HG03432 (cell line): Measurements from ENCODE around the gene CCDC90B.
"Not testable (repeated sequence)": the region's sequence is repeated elsewhere in the genome, so short reads cannot be mapped to it uniquely, and the experiment has no call there.

ENCODE experiments used
- ATAC-seq: cut with Tn5 transposase; IDR thresholded peaks from one replicate; pipeline ENCODE4 v1.9.1; 2021; ENCODE audit warnings: mild to moderate bottlenecking, moderate library complexity; ENCODE audit not compliant: unreplicated experiment

Gene CCDC90B

GRCh38 chr11:83292709-83293456, 6.7 kb upstream of the CCDC90B start:
- ATAC-seq: peak; percentile 70

GRCh38 chr11:83287631-83288030, 1.5 kb upstream of the CCDC90B start:
- ATAC-seq: no peak

GRCh38 chr11:83285151-83285770, 906 bp downstream of the CCDC90B start:
- ATAC-seq: peak; percentile 56

DNA sequence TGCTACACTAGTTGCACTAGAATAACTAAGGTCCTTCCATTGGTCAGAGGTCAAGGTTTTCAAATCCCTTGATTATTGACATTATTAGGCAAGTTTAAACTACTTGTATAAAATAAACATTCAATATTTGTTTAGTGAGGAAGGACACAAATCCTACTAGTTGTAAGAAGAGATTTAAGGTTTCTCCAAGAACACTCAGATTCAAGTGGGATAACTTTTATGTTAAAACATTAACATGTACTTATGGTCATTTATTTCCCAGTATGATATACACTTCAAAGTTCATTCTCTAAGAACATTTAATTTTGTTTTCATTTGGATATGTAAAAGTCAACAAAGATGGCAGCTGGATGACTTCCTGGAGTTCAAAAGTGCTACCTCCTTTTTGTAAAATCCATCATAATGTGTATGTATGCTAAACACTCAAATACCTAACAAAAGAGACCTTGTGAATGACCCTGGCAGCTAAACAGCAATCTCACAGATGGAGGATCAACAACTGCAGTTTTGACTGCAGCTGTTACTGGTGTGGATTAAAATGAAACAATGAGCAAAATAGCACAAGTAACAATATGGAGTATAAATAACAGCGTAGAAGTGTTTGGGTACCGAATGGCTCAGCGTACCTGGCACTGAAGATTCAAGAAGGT, 1.5 kb downstream of the CCDC90B start:
- ATAC-seq: no peak

DNA sequence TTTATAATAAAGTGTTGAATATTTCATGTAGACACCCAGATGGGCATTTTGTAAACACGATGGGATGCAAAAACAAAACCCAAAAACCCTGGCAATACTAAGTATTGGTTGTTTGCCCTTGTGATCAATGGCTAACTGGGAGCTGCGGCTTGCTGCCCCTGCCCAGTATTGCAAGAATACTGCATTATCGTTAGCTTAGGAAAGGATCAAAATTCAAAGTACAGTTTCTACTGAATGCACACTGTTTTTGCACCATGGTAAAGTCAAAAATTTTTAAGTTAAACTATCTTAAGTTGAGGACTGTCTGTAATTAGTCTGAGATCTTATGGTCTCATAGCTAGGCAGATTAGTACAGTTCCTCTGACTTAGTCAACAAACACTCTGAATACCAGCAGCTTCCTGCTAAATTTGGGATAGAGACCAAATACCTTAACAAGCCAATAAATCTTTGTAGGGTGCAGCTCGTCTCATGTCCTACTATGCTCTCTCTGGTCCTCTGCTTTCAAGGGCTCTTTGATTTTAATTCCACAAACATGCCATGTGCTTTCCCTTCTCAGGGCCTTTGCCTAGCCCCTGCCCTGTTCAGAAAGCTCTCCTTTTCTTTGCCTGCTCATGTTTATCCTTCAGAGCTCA, 4.0 kb downstream of the CCDC90B start:
- ATAC-seq: no peak

DNA sequence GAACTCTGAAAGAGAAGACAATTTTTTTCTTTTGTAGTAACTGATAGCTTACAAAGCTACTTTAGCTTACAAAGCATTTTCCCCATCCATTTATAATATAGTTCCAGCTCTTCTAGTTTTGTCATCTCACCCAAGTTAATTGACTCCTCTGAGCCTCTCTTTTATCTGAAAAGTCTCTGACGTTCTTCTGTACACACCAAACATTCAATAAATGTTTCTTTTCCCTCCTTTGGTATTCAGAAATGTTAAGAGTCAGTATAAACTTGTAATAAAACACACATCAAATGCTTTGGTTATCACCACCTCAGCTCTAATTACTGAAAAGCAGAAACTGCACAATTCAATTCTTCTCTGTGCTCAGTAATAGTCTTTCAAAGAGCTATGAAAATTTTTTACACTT, 5.9 kb downstream of the CCDC90B start:
- no peak for ATAC-seq

- ATAC-seq: no peak
Measured at GRCh38 chr11:83278351-83278750, 7.8 kb downstream of the CCDC90B start.

GRCh38 chr11:83275888-83276641, 10.1 kb downstream of the CCDC90B start:
- ATAC-seq: no peak

DNA sequence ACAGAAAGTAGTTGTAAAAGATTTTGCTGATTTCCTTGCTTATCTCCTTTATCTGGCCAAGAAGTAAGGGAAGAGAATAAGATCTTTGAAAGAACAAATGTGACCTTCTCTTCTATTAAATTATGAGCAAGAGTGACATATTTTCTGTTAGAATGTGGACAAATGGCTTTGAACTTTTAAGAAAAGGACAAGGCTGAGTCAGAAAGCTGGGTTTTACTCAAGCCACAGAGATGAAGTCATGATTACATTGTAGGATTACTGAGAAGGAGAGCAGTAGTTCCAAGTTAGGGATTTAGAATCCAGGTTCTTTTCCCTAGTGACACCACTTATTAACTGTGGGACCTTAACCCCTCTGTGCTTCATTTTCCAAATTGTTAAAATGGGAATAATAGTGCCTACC, 13.5 kb downstream of the CCDC90B start:
- ATAC-seq: no peak

- not testable (repeated sequence) for ATAC-seq
Measured at GRCh38 chr11:83271734-83272133, 14.4 kb downstream of the CCDC90B start.

DNA sequence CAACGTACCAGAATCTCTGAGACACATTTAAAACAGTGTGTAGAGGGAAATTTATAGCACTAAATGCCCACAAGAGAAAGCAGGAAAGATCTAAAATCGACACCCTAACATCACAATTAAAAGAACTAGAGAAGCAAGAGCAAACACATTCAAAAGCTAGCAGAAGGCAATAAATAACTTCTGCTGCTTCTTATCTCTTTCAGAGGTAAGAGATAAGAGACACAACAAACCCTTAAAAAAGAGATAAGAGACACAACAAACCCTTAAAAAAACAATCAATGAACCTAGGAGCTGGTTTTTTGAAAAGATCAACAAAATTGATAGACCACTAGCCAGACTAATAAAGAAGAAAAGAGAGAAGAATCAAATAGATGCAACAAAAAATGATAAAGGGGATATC, 17.1 kb downstream of the CCDC90B start:
- ATAC-seq: not testable (repeated sequence)

DNA sequence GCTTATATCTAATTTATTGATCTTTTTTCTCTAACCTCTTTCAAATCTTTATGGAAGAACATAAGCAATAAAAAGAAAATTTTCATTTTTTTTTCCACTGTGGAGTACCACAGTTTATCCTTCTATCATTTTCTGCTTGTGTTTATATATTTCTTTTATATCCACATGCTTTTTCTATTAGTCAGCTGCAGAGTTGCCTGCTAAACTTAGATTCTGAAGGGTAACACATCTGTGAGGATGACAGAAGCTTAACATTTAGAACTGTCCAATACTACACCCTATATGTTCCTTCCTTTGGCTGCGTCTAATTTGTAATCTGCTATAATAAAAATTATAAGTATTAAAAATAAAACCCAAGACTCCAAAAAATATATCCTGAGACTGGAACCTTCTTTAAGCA, 20.8 kb downstream of the CCDC90B start:
- no peak for ATAC-seq

DNA sequence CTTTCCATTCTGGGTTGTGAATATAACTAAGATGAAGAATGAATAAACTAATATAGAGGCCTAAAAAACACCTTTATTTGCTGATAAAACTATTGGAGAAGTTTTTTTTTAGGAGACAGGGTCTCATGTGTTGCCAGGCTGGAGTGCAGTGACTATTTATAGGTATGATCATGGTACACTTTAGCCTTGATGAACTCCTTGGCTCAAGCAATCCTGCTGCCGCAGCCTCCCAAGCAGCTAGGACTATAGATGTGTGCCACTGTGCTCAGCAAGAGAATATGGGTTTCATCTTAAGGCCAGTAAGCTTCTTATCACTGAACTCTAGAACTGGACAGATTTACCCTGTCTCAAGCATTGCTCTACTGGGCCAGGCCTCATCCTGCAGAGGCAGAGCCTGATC, 26.6 kb downstream of the CCDC90B start:
- no peak for ATAC-seq

DNA sequence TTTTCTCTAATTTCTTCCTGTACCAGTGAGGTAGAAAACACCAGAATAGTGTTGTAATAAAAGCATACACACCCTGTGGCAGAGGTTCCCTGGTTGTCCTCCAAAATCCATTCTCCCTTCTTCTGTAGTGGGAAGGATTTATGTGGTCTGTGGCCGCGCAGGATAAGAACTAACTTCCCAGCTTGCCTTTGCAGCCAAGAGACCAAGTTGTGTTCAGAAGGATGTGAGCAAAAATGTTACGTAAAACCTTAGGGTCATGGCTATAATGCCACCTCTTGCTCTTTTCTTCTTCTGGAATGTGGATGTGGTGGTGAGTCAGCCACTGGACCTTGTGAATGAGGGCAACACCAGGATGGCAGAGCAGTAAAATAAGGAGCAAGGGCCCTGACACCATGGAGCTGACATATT, 28.4 kb downstream of the CCDC90B start:
- ATAC-seq: no peak

- no peak for ATAC-seq
Measured at GRCh38 chr11:83256602-83257340, 29.4 kb downstream of the CCDC90B start.

DNA sequence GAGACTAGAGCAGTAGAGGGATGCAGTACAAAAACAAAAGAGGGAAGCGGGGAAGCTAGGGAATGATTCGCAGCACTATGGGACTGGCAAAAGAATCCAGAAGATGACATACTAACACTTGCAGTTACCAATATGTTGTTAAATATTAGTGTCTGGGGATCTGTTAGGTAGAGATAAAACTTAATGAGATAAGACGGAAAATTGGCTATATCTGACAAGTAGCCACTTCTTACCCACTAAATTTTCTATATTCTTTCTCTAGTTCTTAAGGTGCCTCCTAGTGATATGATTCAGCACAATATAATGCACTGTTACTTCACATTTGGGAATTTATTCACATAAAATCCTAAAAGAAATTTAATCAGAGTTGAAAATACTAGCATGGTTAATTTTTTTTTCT, 30.8 kb downstream of the CCDC90B start:
- no peak for ATAC-seq

DNA sequence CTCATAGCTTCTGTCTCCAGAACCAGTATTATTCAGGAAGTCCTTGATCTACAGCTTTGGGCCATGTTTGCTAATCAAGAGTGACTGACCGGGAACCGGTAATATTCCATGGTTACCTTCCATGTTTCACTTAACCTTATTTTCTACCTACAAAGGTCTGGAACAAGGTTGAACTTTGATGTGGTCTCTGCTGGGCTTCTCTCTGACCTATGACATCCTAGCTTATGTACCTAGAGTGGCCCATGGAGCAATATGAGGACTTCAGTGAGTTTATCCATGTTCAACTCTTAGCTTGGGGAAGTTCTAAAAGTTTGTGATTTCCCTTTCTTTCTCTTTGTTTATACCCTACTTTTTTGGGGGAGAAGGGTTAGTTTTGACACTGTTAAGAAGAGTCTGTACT, 33.2 kb downstream of the CCDC90B start:
- ATAC-seq: no peak

DNA sequence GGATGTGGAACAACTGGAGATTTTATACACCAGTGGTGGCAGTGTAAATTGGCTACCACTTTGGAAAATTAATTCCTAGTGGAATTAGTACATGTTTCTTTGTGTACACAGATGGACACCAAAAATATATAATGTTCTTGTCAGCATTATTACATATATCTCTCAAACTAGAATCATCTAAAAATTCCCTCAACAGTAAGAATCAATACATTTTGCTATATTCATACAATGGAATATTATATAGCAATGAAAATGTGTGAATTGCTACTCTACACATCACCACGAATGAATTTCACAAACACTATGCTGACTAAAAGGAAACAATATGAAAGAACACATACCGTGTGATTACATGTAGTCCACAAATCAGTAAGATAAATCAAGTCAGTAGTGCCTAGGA, 33.9 kb downstream of the CCDC90B start:
- ATAC-seq: no peak

GRCh38 chr11:83249972-83250593, 36.1 kb downstream of the CCDC90B start:
- peak; percentile 86 for ATAC-seq

DNA sequence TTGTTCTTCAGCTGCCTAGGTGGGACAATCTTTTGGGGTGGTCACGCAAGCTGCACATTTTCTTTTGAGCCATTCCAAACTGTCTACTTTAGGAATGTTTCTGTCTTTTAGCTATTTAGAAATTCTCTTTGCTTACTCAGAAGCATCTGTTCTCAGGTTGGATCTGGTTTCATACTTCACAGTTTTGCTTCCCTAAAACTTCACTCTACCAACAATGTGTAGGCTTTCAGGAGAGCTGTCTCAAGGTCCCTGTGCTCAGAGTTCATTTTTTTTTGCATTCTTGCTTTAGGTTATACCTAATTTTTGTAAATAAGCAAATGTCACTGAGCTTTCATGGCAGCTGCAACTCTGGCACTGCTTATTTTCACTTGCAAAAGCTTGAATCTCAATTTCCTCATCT, 36.7 kb downstream of the CCDC90B start:
- no peak for ATAC-seq
